DMS79 treated with DMSO at 0.1 percent for 48 hours (cell line): ENCODE measurements around the gene OXCT1.

Source experiments
- DNase-seq: peaks from one replicate; lab custom pipeline; 2025; lab: John Stamatoyannopoulos, UW

The OXCT1 gene

GRCh38 chr5:41869724-41870626, at the start of gene OXCT1:
Gene OXCT1, minus strand, starts transcription at chr5:41870425. Its CDS starts 67 bp downstream, at chr5:41870358.
- peak; percentile 69 for DNase-seq

DNA sequence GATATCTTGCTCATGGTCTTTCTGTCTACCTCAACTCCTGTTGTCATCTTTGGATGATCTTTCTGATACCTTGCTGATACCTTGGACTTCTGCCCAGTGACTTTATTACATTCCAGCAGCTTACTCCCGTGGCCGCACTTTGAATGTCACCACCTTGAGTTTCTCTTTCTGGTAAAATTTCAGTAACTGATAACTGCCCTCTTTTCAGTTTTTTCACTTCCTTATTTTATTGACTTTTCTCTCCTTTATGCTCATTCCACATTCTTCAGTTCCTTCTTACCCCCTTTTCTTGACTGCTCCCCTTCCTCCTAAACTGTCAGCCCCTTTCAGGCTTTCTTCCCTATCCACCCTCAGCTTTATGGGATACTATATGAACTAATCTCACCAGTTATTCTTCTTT, 47.9 kb upstream of the OXCT1 start:
- no peak for DNase-seq

GRCh38 chr5:41908374-41909079, 38.3 kb upstream of the OXCT1 start:
- no peak for DNase-seq

DNA sequence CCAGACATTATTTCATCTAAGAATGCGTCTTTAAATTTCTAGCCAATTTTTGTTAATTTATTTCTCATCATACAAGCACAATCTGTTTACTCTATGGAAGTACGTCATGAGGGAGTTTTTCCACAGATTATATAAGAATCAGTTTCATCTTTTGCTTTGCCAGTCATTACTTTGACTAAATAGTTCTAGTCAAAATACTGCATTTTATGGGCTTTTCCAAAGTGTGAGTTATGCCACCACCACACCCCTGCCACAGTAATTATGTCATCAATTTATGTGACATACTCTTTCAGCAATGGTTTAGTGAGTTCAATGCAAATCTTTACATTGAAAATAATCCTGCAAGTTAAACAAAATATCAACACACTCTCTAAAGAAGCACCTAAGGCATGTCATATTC, 35.9 kb upstream of the OXCT1 start:
- no peak for DNase-seq

GRCh38 chr5:41903892-41904799, 33.9 kb upstream of the OXCT1 start, which contains the start of gene RIMOC1:
Gene RIMOC1, plus strand, starts transcription at chr5:41904344. Its CDS starts 24 bp downstream, at chr5:41904368.
- DNase-seq: peak; percentile 94

DNA sequence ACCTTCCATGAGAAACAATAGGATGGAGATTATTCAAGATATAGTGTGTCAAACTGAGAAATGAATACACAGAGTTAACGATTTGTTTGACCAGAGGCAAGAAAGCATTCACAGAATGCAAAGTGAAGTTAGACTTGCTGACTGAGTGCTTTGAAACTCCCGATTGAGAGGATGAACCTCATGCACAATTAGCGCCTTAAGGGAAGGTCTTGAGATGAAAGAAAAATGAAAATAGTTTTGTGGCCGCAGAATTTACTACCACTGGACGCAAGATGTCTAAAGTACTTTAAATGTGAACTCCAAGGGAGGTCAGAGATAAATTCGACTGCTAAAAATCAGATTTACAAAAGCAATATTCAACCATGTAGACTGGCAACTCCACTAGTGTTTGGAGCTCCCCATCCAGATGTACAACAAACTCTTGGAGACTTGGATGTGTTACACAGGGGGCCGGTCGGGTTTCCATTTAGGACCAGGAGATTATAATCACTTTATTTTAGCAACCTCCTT, 33.2 kb upstream of the OXCT1 start:
- no peak for DNase-seq

GRCh38 chr5:41896230-41896629, 26.0 kb upstream of the OXCT1 start:
- no peak for DNase-seq

GRCh38 chr5:41893074-41893851, 23.0 kb upstream of the OXCT1 start:
- no peak for DNase-seq

DNA sequence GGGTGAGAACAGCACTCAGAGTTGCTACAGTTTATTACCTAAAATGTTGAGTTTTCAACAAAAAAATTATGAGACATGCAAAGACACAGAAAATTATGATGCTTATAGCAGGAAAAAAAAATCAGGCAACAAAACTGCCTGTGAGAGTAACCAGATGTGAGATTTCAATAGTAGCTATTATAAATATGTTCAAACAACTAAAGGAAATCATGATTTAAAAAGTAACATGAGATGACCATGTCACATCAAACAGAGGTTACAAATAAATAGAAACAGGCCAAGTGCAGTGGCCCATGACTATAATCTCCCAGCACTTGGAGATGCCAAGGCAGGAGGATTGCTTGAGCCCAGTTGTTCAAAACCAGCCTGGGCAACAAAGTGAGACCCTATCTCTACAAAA, 21.8 kb upstream of the OXCT1 start:
- DNase-seq: no peak

GRCh38 chr5:41891066-41891707, 21.0 kb upstream of the OXCT1 start:
- DNase-seq: no peak

GRCh38 chr5:41885286-41885685, 15.1 kb upstream of the OXCT1 start:
- DNase-seq: no peak

GRCh38 chr5:41883936-41884335, 13.7 kb upstream of the OXCT1 start:
- DNase-seq: no peak

- no peak for DNase-seq
Measured at GRCh38 chr5:41883243-41883642, 13.0 kb upstream of the OXCT1 start.

DNA sequence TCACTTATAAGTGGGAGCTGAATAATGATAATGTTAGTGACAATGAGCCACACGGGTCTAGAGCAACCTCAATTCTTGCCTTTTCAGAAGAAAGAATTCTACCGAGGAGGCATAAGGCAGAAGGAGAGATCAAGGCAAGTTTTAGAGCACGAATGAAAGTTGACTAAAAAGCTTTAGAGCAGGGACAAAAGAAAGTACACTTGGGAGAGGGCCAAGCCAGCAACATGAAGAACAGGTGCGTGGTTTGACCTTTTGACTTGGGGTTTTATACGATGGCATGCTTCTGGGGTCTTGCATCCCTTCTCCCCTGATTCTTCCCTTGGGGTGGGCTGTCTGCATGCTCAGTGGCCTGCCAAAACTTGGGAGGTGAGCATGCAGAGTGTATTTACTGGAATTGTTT, 12.5 kb upstream of the OXCT1 start:
- DNase-seq: no peak

DNA sequence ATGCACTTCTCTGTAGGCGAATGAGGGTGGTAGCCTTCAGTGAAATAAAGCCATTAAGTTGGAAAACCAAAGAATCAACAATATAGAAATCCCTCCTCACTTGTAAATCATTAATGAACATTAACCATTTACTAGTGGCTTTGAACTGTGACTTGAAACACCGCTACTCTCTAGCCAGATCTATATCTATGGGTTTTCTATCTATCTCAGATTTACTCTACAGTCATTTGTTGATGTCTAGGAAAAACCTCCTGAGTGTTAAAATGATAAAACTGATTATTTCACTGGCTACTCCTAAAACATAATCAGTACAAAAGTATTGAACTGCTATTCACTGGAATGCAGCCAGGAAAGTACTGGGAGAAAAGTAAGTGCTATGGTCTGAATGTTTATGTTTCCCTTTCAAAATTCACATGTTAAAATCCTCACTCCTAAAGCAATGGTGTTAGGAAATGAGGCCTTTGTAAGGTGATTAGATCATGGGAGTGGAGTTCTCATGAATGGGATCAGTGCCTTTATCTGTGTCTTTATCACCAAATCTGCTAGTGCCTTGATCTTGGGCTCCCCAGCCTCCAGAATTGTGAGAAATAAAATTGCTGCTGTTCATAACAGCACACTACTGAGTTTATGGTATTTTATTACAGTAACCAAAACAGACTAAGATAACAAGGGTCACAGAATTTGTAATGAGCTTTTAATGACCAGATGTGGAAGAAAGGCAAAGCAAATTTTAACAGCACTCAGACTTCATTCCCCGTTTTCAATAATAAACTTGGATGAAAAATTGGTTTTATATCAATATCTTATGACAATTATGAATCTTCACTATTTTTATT, 8.6 kb upstream of the OXCT1 start:
- DNase-seq: no peak

- DNase-seq: no peak
Measured at GRCh38 chr5:41878173-41878572, 7.9 kb upstream of the OXCT1 start.

- no peak for DNase-seq
Measured at GRCh38 chr5:41877408-41877807, 7.2 kb upstream of the OXCT1 start.

- DNase-seq: no peak
Measured at GRCh38 chr5:41876678-41877077, 6.5 kb upstream of the OXCT1 start.

GRCh38 chr5:41875121-41875520, 4.9 kb upstream of the OXCT1 start:
- no peak for DNase-seq
